ENCODE measurements around the gene A2ML1.
A peak's percentile ranks its signal among the peaks of the same experiment; 100 is the strongest.

Gene A2ML1

GRCh38 chr12:8907513-8907912, 85.1 kb downstream of the A2ML1 start:
- H4K8ac ChIP-seq (ENCODE audit: low read depth, low read length) = peak overlapping the region; percentile 54
- H2BK120ac ChIP-seq (ENCODE audit: insufficient read depth, low read length, poor library complexity) = no peak overlapping the region
- H3K79me2 ChIP-seq (ENCODE audit: control insufficient read depth, insufficient read depth, low read length, poor library complexity) = no peaks in the 10 kb centered on the region
- no peak overlapping the region for H3K4me3 ChIP-seq (ENCODE audit: low read depth, low read length)
- no peaks in the 10 kb centered on the region for H3K36me3 ChIP-seq (ENCODE audit: control insufficient read depth in 1 of 2, insufficient read depth in 2 of 2, low read length in 2 of 2)
- H3K4me2 ChIP-seq (ENCODE audit: low read length) = no peak overlapping the region
- H4K12ac ChIP-seq (ENCODE audit: low read depth, low read length) = no peak overlapping the region
- H3K4me1 ChIP-seq (ENCODE audit: control insufficient read depth in 1 of 2, insufficient read depth in 2 of 2, low read length in 2 of 2) = peaks cover 3% of the 10 kb centered on the region in 2 experiments
- H3K9me3 ChIP-seq (ENCODE audit: insufficient read depth, low read depth, low read length) = no peaks in the 10 kb centered on the region
- no peak overlapping the region for H3K9ac ChIP-seq (ENCODE audit: low read length)
- H3K27me3 ChIP-seq (ENCODE audit: insufficient read depth, low read length) = no peaks in the 10 kb centered on the region
- H3K27ac ChIP-seq (ENCODE audit: low read depth, low read length) = no peak overlapping the region
- DNase-seq = no peak
- H2AK5ac ChIP-seq (ENCODE audit: low read length) = no peak overlapping the region
- no peak overlapping the region for H3K23ac ChIP-seq (ENCODE audit: low read length)
- no CpG with 5 or more reads among the region's 3 CpGs for WGBS (ENCODE audit: extremely low coverage, insufficient coverage, insufficient read length)
- H3K79me1 ChIP-seq (ENCODE audit: low read length) = peaks cover 2% of the 10 kb centered on the region
- H2AFZ ChIP-seq (ENCODE audit: insufficient read depth, low read length, poor library complexity) = no peak overlapping the region
- H4K91ac ChIP-seq (ENCODE audit: low read depth, low read length) = peak overlapping the region; percentile 37
- H2BK5ac ChIP-seq (ENCODE audit: low read depth, low read length, poor library complexity) = no peak overlapping the region
- no peak overlapping the region for H3K14ac ChIP-seq (ENCODE audit: low read length)
- H2BK12ac ChIP-seq (ENCODE audit: low read length) = no peak overlapping the region
- no peak overlapping the region for H3K4ac ChIP-seq (ENCODE audit: low read depth, low read length)
- H3K18ac ChIP-seq (ENCODE audit: low read length) = no peak overlapping the region

GRCh38 chr12:8909752-8910151, 87.3 kb downstream of the A2ML1 start:
- H2AK5ac ChIP-seq (ENCODE audit: low read length) = no peak overlapping the region
- H2BK120ac ChIP-seq (ENCODE audit: insufficient read depth, low read length, poor library complexity) = no peak overlapping the region
- no peak overlapping the region for H4K8ac ChIP-seq (ENCODE audit: low read depth, low read length)
- peaks cover 3% of the 10 kb centered on the region in 2 experiments for H3K4me1 ChIP-seq (ENCODE audit: control insufficient read depth in 1 of 2, insufficient read depth in 2 of 2, low read length in 2 of 2)
- no peak overlapping the region for H2BK5ac ChIP-seq (ENCODE audit: low read depth, low read length, poor library complexity)
- H4K91ac ChIP-seq (ENCODE audit: low read depth, low read length) = no peak overlapping the region
- H4K12ac ChIP-seq (ENCODE audit: low read depth, low read length) = no peak overlapping the region
- no peak overlapping the region for H2AFZ ChIP-seq (ENCODE audit: insufficient read depth, low read length, poor library complexity)
- no peaks in the 10 kb centered on the region for H3K27me3 ChIP-seq (ENCODE audit: insufficient read depth, low read length)
- no peak overlapping the region for H3K18ac ChIP-seq (ENCODE audit: low read length)
- no peak overlapping the region for H3K4ac ChIP-seq (ENCODE audit: low read depth, low read length)
- H3K4me2 ChIP-seq (ENCODE audit: low read length) = no peak overlapping the region
- H3K4me3 ChIP-seq (ENCODE audit: low read depth, low read length) = no peak overlapping the region
- H3K27ac ChIP-seq (ENCODE audit: low read depth, low read length) = no peak overlapping the region
- no CpG with 5 or more reads among the region's 5 CpGs for WGBS (ENCODE audit: extremely low coverage, insufficient coverage, insufficient read length)
- H2BK12ac ChIP-seq (ENCODE audit: low read length) = no peak overlapping the region
- H3K9ac ChIP-seq (ENCODE audit: low read length) = no peak overlapping the region
- no peak overlapping the region for H3K14ac ChIP-seq (ENCODE audit: low read length)
- peak; percentile 56 to 82 for DNase-seq
- H3K9me3 ChIP-seq (ENCODE audit: insufficient read depth, low read depth, low read length) = no peaks in the 10 kb centered on the region
- peaks cover 10% of the 10 kb centered on the region for H3K79me1 ChIP-seq (ENCODE audit: low read length)
- H3K36me3 ChIP-seq (ENCODE audit: control insufficient read depth in 1 of 2, insufficient read depth in 2 of 2, low read length in 2 of 2) = no peaks in the 10 kb centered on the region
- H3K79me2 ChIP-seq (ENCODE audit: control insufficient read depth, insufficient read depth, low read length, poor library complexity) = peaks cover 2% of the 10 kb centered on the region
- H3K23ac ChIP-seq (ENCODE audit: low read length) = no peak overlapping the region

GRCh38 chr12:8911606-8912268, 89.3 kb downstream of the A2ML1 start:
- H3K27ac ChIP-seq (ENCODE audit: low read depth, low read length) = no peak overlapping the region
- peak in 1 of 2 donors; percentile 80 for DNase-seq
- no CpG with 5 or more reads among the region's 3 CpGs for WGBS (ENCODE audit: extremely low coverage, insufficient coverage, insufficient read length)
- no peak overlapping the region for H3K4ac ChIP-seq (ENCODE audit: low read depth, low read length)
- H3K27me3 ChIP-seq (ENCODE audit: insufficient read depth, low read length) = no peaks in the 10 kb centered on the region
- H2BK5ac ChIP-seq (ENCODE audit: low read depth, low read length, poor library complexity) = no peak overlapping the region
- H3K4me1 ChIP-seq (ENCODE audit: control insufficient read depth in 1 of 2, insufficient read depth in 2 of 2, low read length in 2 of 2) = peaks cover 3% of the 10 kb centered on the region in 2 experiments
- H3K79me2 ChIP-seq (ENCODE audit: control insufficient read depth, insufficient read depth, low read length, poor library complexity) = peaks cover 7% of the 10 kb centered on the region
- no peak overlapping the region for H3K23ac ChIP-seq (ENCODE audit: low read length)
- H3K79me1 ChIP-seq (ENCODE audit: low read length) = peaks cover 12% of the 10 kb centered on the region
- no peak overlapping the region for H4K8ac ChIP-seq (ENCODE audit: low read depth, low read length)
- no peak overlapping the region for H3K4me2 ChIP-seq (ENCODE audit: low read length)
- no peak overlapping the region for H3K4me3 ChIP-seq (ENCODE audit: low read depth, low read length)
- no peak overlapping the region for H4K12ac ChIP-seq (ENCODE audit: low read depth, low read length)
- H3K36me3 ChIP-seq (ENCODE audit: control insufficient read depth in 1 of 2, insufficient read depth in 2 of 2, low read length in 2 of 2) = no peaks in the 10 kb centered on the region
- H2BK12ac ChIP-seq (ENCODE audit: low read length) = no peak overlapping the region
- H3K14ac ChIP-seq (ENCODE audit: low read length) = no peak overlapping the region
- H3K18ac ChIP-seq (ENCODE audit: low read length) = no peak overlapping the region
- no peak overlapping the region for H4K91ac ChIP-seq (ENCODE audit: low read depth, low read length)
- H3K9me3 ChIP-seq (ENCODE audit: insufficient read depth, low read depth, low read length) = no peaks in the 10 kb centered on the region
- no peak overlapping the region for H2AK5ac ChIP-seq (ENCODE audit: low read length)
- no peak overlapping the region for H2AFZ ChIP-seq (ENCODE audit: insufficient read depth, low read length, poor library complexity)
- H3K9ac ChIP-seq (ENCODE audit: low read length) = no peak overlapping the region
- H2BK120ac ChIP-seq (ENCODE audit: insufficient read depth, low read length, poor library complexity) = no peak overlapping the region

- Histone ChIP-seq H3K36me3 (ENCODE audit: control insufficient read depth in 1 of 2, insufficient read depth in 2 of 2, low read length in 2 of 2) (no peaks in the 10 kb centered on the region), H3K23ac (ENCODE audit: low read length) (no peak overlapping the region), H3K9me3 (ENCODE audit: insufficient read depth, low read depth, low read length) (no peaks in the 10 kb centered on the region), H3K14ac (ENCODE audit: low read length) (no peak overlapping the region), H4K8ac (ENCODE audit: low read depth, low read length) (no peak overlapping the region), H2AK5ac (ENCODE audit: low read length) (no peak overlapping the region), H3K4me1 (ENCODE audit: control insufficient read depth in 1 of 2, insufficient read depth in 2 of 2, low read length in 2 of 2) (peaks cover 3% of the 10 kb centered on the region in 2 experiments), H3K4me2 (ENCODE audit: low read length) (peak overlapping the region; percentile 47), H2BK5ac (ENCODE audit: low read depth, low read length, poor library complexity) (no peak overlapping the region), H2BK12ac (ENCODE audit: low read length) (no peak overlapping the region), H2AFZ (ENCODE audit: insufficient read depth, low read length, poor library complexity) (no peak overlapping the region), H3K4me3 (ENCODE audit: low read depth, low read length) (no peak overlapping the region), H3K9ac (ENCODE audit: low read length) (no peak overlapping the region), H2BK120ac (ENCODE audit: insufficient read depth, low read length, poor library complexity) (no peak overlapping the region), H3K79me2 (ENCODE audit: control insufficient read depth, insufficient read depth, low read length, poor library complexity) (peaks cover 7% of the 10 kb centered on the region), H3K79me1 (ENCODE audit: low read length) (peaks cover 10% of the 10 kb centered on the region), H3K27me3 (ENCODE audit: insufficient read depth, low read length) (no peaks in the 10 kb centered on the region), H3K18ac (ENCODE audit: low read length) (no peak overlapping the region), H3K4ac (ENCODE audit: low read depth, low read length) (no peak overlapping the region), H4K91ac (ENCODE audit: low read depth, low read length) (no peak overlapping the region), H3K27ac (ENCODE audit: low read depth, low read length) (no peak overlapping the region), H4K12ac (ENCODE audit: low read depth, low read length) (no peak overlapping the region)
- no CpG with 5 or more reads among the region's 9 CpGs for WGBS (ENCODE audit: extremely low coverage, insufficient coverage, insufficient read length)
- peak; percentile 91 to 95 for DNase-seq
Measured at GRCh38 chr12:8912914-8913313, 90.5 kb downstream of the A2ML1 start.
